ENCODE measurements around the gene ARL4A. TPM values are rescaled to one million over a fixed set of nuclear protein-coding genes. Genes with fewer than 3 reads are reported as not detected.

ARL4A gene
- total RNA-seq, 1 experiment from 2014 or later: 18.3 TPM

DNA sequence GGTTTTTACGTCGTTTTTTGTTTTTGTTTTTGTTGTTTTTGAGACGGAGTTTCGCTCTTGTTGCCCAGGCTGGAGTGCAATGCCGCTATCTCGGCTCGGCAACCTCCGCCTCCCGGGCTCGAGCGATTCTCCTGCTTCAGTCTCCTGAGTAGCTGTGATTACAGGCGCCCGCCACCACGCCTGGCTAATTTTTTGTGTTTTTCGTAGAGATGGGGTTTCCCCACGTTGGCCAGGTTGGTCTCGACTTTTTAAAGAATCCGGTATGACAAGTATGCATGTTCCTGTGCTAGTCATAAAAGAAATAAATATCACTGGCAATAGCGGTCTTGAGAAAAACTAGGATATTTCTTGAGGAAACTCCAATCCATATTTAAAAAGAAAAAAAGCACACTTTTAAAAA is 2.7 kb upstream of the ARL4A start:
- no peaks in the 10 kb centered on the region for H3K9me3 ChIP-seq (ENCODE audit: low read depth, low read length, poor library complexity, severe bottlenecking)
- CTCF ChIA-PET: interaction anchor here (0.7 to 1.1 kb wide), 2 partner anchors 10 to 64 kb away, joined by 3 read pairs; no protein-coding TSS in a partner anchor
- intact Hi-C loops (cut with micrococcal nuclease; ENCODE audit: unreplicated experiment): loop anchor here (5.0 to 10.0 kb wide), 5 partner anchors 43 to 503 kb away; no protein-coding TSS in a partner anchor

GRCh38 chr7:12685550-12685949 is 1.9 kb upstream of the ARL4A start:
- intact Hi-C loops (cut with micrococcal nuclease; ENCODE audit: unreplicated experiment): loop anchor here (5.0 to 10.0 kb wide), 4 partner anchors 42 to 429 kb away; no protein-coding TSS in a partner anchor
- DNase-seq (ENCODE audit: low spot score): peak; percentile 80
- no peaks in the 10 kb centered on the region for H3K36me3 ChIP-seq (ENCODE audit: insufficient read depth, low read length, poor library complexity, severe bottlenecking)
- no peaks in the 10 kb centered on the region for H3K9me3 ChIP-seq (ENCODE audit: low read depth, low read length, poor library complexity, severe bottlenecking)
- CTCF ChIA-PET: interaction anchor here (0.6 to 1.8 kb wide), 4 partner anchors 11 to 211 kb away, joined by 3 to 5 read pairs (median 4); no protein-coding TSS in a partner anchor
- no peak overlapping the region for H3K4me3 ChIP-seq (ENCODE audit: low read depth, low read length, poor library complexity, severe bottlenecking)
- POLR2A ChIA-PET (ENCODE audit: low non-redundant PET): no interaction called here
- H3K4me1 ChIP-seq (ENCODE audit: insufficient read depth, low read length, poor library complexity, severe bottlenecking): peaks cover 9% of the 10 kb centered on the region
- H3K27me3 ChIP-seq (replicated peaks; ENCODE audit: insufficient read depth, low read depth, low read length, poor library complexity): no peaks in the 10 kb centered on the region
- BruUV-seq (replicated peaks): no TSS peak
- no peak overlapping the region for H3K27ac ChIP-seq (ENCODE audit: low read depth, low read length, poor library complexity, severe bottlenecking)
- TF ChIP-seq EZH2 (IDR thresholded peaks at IDR 0.05; ENCODE audit: borderline replicate concordance, low read depth, low read length, poor library complexity, severe bottlenecking) (no peak), CTCF (conservative IDR thresholded peaks at IDR 0.05; ENCODE audit: low read depth, low read length) (peak; percentile 67)

More for the DNA sequence above, 2.7 kb upstream of the ARL4A start:
- no peak for DNase-seq (ENCODE audit: low spot score)
- Histone ChIP-seq H3K4me3 (ENCODE audit: low read depth, low read length, poor library complexity, severe bottlenecking) (no peak overlapping the region), H3K27ac (ENCODE audit: low read depth, low read length, poor library complexity, severe bottlenecking) (no peak overlapping the region), H3K4me1 (ENCODE audit: insufficient read depth, low read length, poor library complexity, severe bottlenecking) (peaks cover 6% of the 10 kb centered on the region), H3K36me3 (ENCODE audit: insufficient read depth, low read length, poor library complexity, severe bottlenecking) (no peaks in the 10 kb centered on the region), H3K27me3 (replicated peaks; ENCODE audit: insufficient read depth, low read depth, low read length, poor library complexity) (no peaks in the 10 kb centered on the region)
- no TSS peak for BruUV-seq (replicated peaks)
- TF ChIP-seq EZH2 (IDR thresholded peaks at IDR 0.05; ENCODE audit: borderline replicate concordance, low read depth, low read length, poor library complexity, severe bottlenecking) (no peak), CTCF (conservative IDR thresholded peaks at IDR 0.05; ENCODE audit: low read depth, low read length) (no peak)
- POLR2A ChIA-PET (ENCODE audit: low non-redundant PET): no interaction called here

GRCh38 chr7:12686234-12686890 is 1.1 kb upstream of the ARL4A start:
- H3K27me3 ChIP-seq (replicated peaks; ENCODE audit: insufficient read depth, low read depth, low read length, poor library complexity): no peaks in the 10 kb centered on the region
- ChIA-PET POLR2A (ENCODE audit: low non-redundant PET) (interaction anchor here (1.1 kb wide), 1 partner anchor 34 kb away, joined by 4 read pairs; no protein-coding TSS in a partner anchor), CTCF (interaction anchor here (0.6 to 1.9 kb wide), 14 partner anchors 12 to 237 kb away, joined by 3 to 11 read pairs (median 3); no protein-coding TSS in a partner anchor)
- DNase-seq (ENCODE audit: low spot score): peak; percentile 87
- peak overlapping the region; percentile 78 for H3K4me3 ChIP-seq (ENCODE audit: low read depth, low read length, poor library complexity, severe bottlenecking)
- no peak for TF ChIP-seq EZH2 (IDR thresholded peaks at IDR 0.05; ENCODE audit: borderline replicate concordance, low read depth, low read length, poor library complexity, severe bottlenecking)
- TF ChIP-seq CTCF (conservative IDR thresholded peaks at IDR 0.05; ENCODE audit: low read depth, low read length): peak; percentile 69
- H3K36me3 ChIP-seq (ENCODE audit: insufficient read depth, low read length, poor library complexity, severe bottlenecking): no peaks in the 10 kb centered on the region
- H3K9me3 ChIP-seq (ENCODE audit: low read depth, low read length, poor library complexity, severe bottlenecking): no peaks in the 10 kb centered on the region
- no TSS peak for BruUV-seq (replicated peaks)
- peaks cover 11% of the 10 kb centered on the region for H3K4me1 ChIP-seq (ENCODE audit: insufficient read depth, low read length, poor library complexity, severe bottlenecking)
- intact Hi-C loops (cut with micrococcal nuclease; ENCODE audit: unreplicated experiment): loop anchor here (2.0 to 10.0 kb wide), 5 partner anchors 41 to 576 kb away; no protein-coding TSS in a partner anchor
- H3K27ac ChIP-seq (ENCODE audit: low read depth, low read length, poor library complexity, severe bottlenecking): peak overlapping the region; percentile 82
